IPS DF 4.7 (cell line): ENCODE measurements around the gene LRRC4B.

ENCODE experiments used
- DNase-seq: peaks from one replicate; pipeline ENCODE4 v3.0.0-alpha.2; 2013; ENCODE audit warnings: low spot score; ENCODE audit errors: extremely low read depth

The LRRC4B gene

GRCh38 chr19:50520822-50521465 is 47.3 kb downstream of the LRRC4B start:
- no peak for DNase-seq

- no peak for DNase-seq
These were observed 49.1 kb downstream of the LRRC4B start for GRCh38 chr19:50519006-50519575.

GRCh38 chr19:50518091-50519005 is 49.9 kb downstream of the LRRC4B start:
- no peak for DNase-seq

GRCh38 chr19:50517704-50518075 is 50.5 kb downstream of the LRRC4B start:
- DNase-seq, result no peak

GRCh38 chr19:50516964-50517703 is 51.1 kb downstream of the LRRC4B start:
- no peak for DNase-seq

- no peak for DNase-seq
These were observed 51.8 kb downstream of the LRRC4B start for GRCh38 chr19:50516456-50516855.

GRCh38 chr19:50515168-50515561 is 53.1 kb downstream of the LRRC4B start:
- no peak for DNase-seq

GRCh38 chr19:50514346-50515167 is 53.7 kb downstream of the LRRC4B start:
- no peak for DNase-seq

GRCh38 chr19:50513746-50514345 is 54.4 kb downstream of the LRRC4B start, which contains the start of gene ASPDH:
Gene ASPDH (minus strand): TSS chr19:50513913. CDS start chr19:50513823, 90 bp downstream.
- DNase-seq, result no peak

GRCh38 chr19:50512999-50513745 is 55.1 kb downstream of the LRRC4B start:
- DNase-seq, result no peak

GRCh38 chr19:50512112-50512998 is 55.9 kb downstream of the LRRC4B start:
- no peak for DNase-seq

GRCh38 chr19:50511069-50511822 is 57.0 kb downstream of the LRRC4B start, which contains the start of gene JOSD2:
Gene JOSD2 (minus strand): TSS chr19:50511191. CDS start chr19:50510431, 760 bp downstream.
- DNase-seq, result peak; percentile 90

GRCh38 chr19:50510700-50511068 is 57.6 kb downstream of the LRRC4B start:
- DNase-seq, result no peak

GRCh38 chr19:50510121-50510670 is 58.0 kb downstream of the LRRC4B start:
- DNase-seq, result no peak

GRCh38 chr19:50509366-50509765 is 58.9 kb downstream of the LRRC4B start:
- no peak for DNase-seq

GRCh38 chr19:50508843-50509190 is 59.4 kb downstream of the LRRC4B start:
- no peak for DNase-seq

GRCh38 chr19:50507376-50507775 is 60.9 kb downstream of the LRRC4B start:
- no peak for DNase-seq

- no peak for DNase-seq
These were observed 61.5 kb downstream of the LRRC4B start for GRCh38 chr19:50506700-50507099.
